ENCODE data around the gene ST14. TPM values are rescaled to one million over a fixed set of nuclear protein-coding genes. Genes with fewer than 3 reads are reported as not detected.

Gene ST14
- total and polyA plus RNA-seq, 10 donors: 7.1 to 25.9 (median 12.5) TPM

DNA sequence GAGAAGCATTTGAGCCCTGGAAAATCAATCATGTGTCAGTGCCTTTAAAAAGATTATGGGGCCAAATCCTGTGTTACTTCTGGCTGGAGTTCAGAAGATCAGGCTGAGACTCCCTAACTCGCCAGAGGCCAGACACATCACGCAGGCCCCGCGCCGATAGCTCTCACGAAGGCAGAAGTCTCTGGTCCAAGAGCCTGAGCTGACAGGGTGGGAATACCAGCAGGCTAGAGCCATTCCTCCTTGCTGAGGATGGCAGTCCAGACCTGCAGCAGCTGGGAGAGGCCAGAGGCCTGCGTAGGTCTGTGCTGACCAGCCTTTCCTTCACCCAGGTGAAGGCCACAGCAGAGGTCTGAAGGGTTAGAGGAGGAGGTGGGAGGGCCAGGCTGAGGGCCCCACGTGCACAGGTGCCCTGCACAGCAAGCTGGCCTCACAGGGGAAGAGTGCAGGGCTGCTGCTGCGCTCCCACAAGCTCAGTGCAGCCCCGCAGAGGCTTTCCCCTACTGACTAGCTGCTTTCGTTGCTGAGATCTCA lies 52.9 kb downstream of the ST14 start:
- Histone ChIP-seq H3K27ac (no peak overlapping the region), H3K9me3 (no peaks in the 10 kb centered on the region), H3K27me3 (replicated peaks in 1 of 7) (peaks cover 0 to 14% (median 0%) of the 10 kb centered on the region in 7 donors), H3K36me3 (peaks cover 0 to 23% (median 0%) of the 10 kb centered on the region in 6 donors), H3K4me1 (peaks cover 0 to 9% (median 8%) of the 10 kb centered on the region in 6 donors), H3K4me3 (peak overlapping the region in 1 of 8 donors; percentile 36)
- DNase-seq: peak; percentile 74
- no peak for TF ChIP-seq POLR2AphosphoS5 (IDR thresholded peaks at IDR 0.05)
- TF ChIP-seq, protein P1, sequence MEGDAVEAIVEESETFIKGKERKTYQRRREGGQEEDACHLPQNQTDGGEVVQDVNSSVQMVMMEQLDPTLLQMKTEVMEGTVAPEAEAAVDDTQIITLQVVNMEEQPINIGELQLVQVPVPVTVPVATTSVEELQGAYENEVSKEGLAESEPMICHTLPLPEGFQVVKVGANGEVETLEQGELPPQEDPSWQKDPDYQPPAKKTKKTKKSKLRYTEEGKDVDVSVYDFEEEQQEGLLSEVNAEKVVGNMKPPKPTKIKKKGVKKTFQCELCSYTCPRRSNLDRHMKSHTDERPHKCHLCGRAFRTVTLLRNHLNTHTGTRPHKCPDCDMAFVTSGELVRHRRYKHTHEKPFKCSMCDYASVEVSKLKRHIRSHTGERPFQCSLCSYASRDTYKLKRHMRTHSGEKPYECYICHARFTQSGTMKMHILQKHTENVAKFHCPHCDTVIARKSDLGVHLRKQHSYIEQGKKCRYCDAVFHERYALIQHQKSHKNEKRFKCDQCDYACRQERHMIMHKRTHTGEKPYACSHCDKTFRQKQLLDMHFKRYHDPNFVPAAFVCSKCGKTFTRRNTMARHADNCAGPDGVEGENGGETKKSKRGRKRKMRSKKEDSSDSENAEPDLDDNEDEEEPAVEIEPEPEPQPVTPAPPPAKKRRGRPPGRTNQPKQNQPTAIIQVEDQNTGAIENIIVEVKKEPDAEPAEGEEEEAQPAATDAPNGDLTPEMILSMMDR (IDR thresholded peaks at IDR 0.05 in 8 of 11, conservative IDR thresholded peaks at IDR 0.05 in 3 of 11): no peak
- TF ChIP-seq POLR2A (IDR thresholded peaks at IDR 0.05): no peak
- 71 to 81% (median 77%) methylated on average over 9 to 11 of the region's 11 CpGs for WGBS, 5 donors
- intact Hi-C loops (cut with DNase I; ENCODE audit: low total_unique reads): loop anchor here (10.0 kb wide), 1 partner anchor 212 kb away; the partner anchor contains the start of gene ADAMTS8

DNA sequence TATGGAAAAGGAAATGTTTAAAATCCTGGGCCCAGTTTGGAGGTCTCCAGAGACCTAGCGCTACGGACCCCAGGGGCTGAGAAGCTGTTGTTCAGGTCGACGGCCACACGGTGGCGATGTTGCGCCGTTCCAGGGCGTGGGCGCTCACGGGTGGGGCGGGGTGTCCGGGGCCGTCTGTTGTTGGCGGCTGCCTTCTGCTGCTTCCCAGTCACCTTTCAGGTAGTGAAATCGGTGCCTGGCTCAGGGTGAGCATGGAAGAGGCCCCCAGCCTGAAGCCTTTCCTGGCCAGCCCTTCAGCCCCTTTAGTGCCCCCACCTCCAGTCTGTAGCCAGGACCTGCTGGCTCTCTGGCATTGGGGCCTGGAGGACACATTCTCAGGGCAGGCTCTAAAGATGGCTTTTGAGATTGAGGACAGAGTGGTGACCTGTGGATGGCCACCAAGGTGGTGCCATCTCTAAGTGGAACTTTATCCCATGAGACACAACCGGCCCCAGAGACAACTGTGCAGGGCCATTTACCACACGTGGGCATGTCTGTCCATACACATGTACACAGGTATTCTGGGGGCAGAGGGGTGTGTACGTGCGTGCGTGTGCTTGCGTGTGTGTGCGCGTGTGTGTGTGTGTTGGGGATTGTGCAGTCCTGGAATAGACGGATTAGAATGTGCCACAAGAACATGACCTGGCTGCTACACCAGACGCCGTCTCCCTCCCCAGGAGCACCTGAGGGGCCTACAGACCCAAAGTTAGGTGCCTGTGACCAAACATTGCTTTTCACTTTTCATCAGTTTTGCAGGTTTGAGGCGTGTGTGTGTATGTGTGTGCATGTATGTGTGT lies 53.8 kb downstream of the ST14 start:
- intact Hi-C loops (cut with DNase I; ENCODE audit: low total_unique reads): loop anchor here (10.0 kb wide), 1 partner anchor 211 kb away; the partner anchor contains the start of gene ADAMTS8
- H3K4me3 ChIP-seq: peak overlapping the region in 1 of 8 donors; percentile 36
- 38 to 56% (median 40%) methylated on average over 20 to 28 of the region's 28 CpGs for WGBS, 5 donors
- TF ChIP-seq, protein P1 (IDR thresholded peaks at IDR 0.05 in 8 of 11, conservative IDR thresholded peaks at IDR 0.05 in 3 of 11): peak; percentile 77 to 96 (median 92)
- no peak for TF ChIP-seq POLR2A (IDR thresholded peaks at IDR 0.05)
- peak in 2 of 3 donors; percentile 53 to 59 for TF ChIP-seq POLR2AphosphoS5 (IDR thresholded peaks at IDR 0.05)
- peaks cover 0 to 14% (median 0%) of the 10 kb centered on the region in 7 donors for H3K27me3 ChIP-seq (replicated peaks in 1 of 7)
- peaks cover 0 to 19% (median 0%) of the 10 kb centered on the region in 6 donors for H3K36me3 ChIP-seq
- H3K27ac ChIP-seq: no peak overlapping the region
- H3K4me1 ChIP-seq: peaks cover 0 to 9% (median 8%) of the 10 kb centered on the region in 6 donors
- H3K9me3 ChIP-seq: no peaks in the 10 kb centered on the region
- peak; percentile 95 for DNase-seq

DNA sequence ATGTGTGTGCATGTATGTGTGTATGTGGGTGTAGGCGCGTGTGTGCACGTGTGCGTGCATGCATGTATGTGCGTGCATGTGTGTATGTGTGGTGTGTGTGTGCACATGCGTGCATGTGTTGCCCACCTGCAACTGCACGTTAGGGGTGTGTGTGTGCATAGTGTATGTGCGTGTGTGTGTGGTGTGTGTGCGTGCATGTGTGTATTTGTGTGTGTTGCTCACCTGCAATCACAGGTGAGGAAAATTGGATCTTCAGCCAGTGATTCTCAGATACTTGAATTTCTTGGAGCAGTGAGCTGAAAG lies 54.3 kb downstream of the ST14 start:
- DNase-seq: no peak
- Histone ChIP-seq H3K4me3 (no peak overlapping the region), H3K27ac (no peak overlapping the region), H3K36me3 (peaks cover 0 to 15% (median 0%) of the 10 kb centered on the region in 6 donors), H3K9me3 (no peaks in the 10 kb centered on the region), H3K4me1 (peaks cover 0 to 9% (median 8%) of the 10 kb centered on the region in 6 donors), H3K27me3 (replicated peaks in 1 of 7) (peaks cover 0 to 14% (median 0%) of the 10 kb centered on the region in 7 donors)
- 90 to 97% (median 94%) methylated on average over 9 of the region's 9 CpGs for WGBS, 5 donors
- TF ChIP-seq, protein P1 (IDR thresholded peaks at IDR 0.05 in 8 of 11, conservative IDR thresholded peaks at IDR 0.05 in 3 of 11): no peak
- no peak for TF ChIP-seq POLR2AphosphoS5 (IDR thresholded peaks at IDR 0.05)
- TF ChIP-seq POLR2A (IDR thresholded peaks at IDR 0.05): no peak
- intact Hi-C loops (cut with DNase I; ENCODE audit: low total_unique reads): loop anchor here (10.0 kb wide), 1 partner anchor 211 kb away; the partner anchor contains the start of gene ADAMTS8
